ENCODE measurements around the gene YY1.

Gene YY1

DNA sequence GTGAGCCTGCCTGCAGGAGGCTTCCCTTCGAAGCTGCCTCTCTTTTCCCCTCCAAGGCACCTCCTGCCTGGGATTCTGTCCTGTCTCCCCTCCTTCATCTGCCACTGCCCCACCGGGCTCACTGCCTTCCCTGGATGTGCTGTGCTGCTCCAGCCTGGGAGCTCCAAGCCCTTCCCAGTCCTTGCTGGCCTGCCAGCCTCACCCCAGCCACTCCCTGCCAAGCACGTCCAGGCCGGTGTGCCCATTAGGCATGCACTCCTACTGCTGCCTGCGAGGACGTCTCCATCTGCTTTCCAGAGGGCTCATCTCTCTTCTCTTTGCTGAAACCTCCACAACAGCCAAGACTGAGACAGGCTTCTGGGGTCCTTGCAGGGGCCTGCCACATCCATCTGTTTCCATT, 75.8 kb downstream of the YY1 start:
- no peak overlapping the region for H3K4me3 ChIP-seq (ENCODE audit: low read depth, low read length)
- TF ChIP-seq CTCF (IDR thresholded peaks at IDR 0.05; ENCODE audit: low read depth, low read length, missing control alignments): no peak
- no peak for DNase-seq (ENCODE audit: low read depth)

DNA sequence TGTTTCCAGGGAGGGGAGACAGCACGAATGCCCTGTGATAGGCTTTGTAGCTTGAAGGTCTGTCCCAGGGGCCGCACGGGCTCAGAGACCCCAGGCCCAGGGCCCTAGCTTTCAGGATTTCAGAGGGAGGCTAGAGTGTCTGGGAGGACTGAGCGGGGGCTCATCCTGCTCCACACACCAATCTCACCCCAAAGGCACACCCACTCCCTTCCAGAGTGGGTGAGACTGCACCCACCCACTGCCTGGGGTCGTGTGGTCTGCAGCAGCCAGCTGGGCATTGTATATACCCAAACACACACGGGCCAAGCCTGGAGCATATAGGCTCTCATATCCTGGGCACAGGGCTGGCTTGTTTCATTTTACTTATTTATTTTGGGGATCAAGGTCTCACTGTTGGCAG, 78.4 kb downstream of the YY1 start:
- no peak for DNase-seq (ENCODE audit: low read depth)
- H3K4me3 ChIP-seq (ENCODE audit: low read depth, low read length): no peak overlapping the region
- no peak for TF ChIP-seq CTCF (IDR thresholded peaks at IDR 0.05; ENCODE audit: low read depth, low read length, missing control alignments)

DNA sequence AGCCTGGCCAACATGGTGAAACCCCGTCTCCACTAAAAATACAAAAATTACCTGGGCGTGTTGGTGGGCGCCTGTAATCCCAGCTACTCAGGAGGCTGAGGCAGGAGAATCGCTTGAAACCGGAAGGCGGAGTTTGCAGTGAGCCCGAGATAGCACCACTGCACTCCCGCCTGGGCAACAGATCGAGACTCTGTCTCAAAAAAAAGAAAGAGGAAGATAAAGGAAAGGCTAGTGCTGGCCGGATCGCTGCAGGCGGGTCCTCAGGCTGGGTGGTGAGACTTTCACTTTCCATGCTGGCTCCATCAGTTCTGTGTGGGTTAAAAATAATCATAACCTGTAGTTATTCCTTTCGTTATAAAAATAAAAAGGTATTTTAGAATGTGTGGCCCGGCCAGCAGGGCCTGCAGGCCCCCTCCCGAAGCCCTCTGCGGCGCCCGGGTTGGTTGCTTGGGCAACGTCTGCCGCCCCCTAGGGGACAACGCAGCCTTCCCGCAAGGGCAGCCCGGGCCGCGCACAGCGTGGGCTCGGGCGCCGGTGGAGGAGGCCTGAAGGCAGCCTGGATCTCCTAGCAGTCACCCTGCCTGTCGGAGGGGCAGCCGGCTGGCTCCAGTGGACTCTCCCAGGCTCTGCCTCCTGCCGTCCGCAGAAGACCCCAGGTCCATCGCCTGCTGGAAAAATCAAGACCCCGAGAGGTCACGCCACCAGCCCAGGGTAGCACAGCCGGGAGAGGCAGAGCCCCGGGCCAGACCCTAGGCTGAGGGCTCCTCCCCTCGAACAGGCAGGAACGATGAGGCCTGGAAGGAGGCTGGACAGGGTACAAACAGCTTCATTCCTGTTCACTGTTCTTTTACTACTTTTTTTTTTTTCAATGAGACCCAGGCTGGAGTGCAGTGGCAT, 79.2 kb downstream of the YY1 start:
- peak overlapping the region; percentile 27 for H3K4me3 ChIP-seq (ENCODE audit: low read depth, low read length)
- DNase-seq (ENCODE audit: low read depth): peak; percentile 30
- peak; percentile 83 for TF ChIP-seq CTCF (IDR thresholded peaks at IDR 0.05; ENCODE audit: low read depth, low read length, missing control alignments)

DNA sequence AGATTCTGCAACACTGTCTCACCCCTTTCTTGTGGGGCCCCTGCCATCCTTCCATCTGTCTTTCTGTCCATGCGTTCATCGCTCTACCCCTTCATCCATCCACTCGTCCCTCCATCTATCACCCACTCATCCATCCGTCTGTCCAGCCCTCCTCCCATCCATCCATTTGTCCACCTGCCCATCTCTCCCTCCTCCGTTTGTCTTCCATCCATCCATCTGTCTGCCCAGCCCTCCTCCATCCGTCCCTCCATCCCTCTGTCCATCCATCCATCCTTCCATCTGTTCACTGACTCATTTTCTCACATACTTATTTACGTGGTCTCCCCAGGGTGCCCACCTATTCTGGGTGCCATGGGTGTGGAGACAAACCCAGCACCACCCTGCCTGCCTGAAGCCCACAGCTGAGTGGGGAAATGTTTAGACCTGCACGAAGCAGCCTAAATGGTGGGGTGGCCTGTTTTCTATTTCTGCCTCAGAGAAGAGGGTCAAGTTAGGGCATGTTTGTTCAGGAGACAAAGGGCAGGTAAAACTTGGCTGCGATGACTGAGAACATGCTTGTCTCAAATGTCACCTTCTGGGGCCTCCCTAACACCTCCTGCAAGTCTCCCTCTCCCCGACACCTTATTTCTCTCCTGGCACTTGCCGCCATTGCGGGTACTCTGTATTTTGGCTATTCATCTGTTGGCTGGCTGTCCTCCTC, 81.4 kb downstream of the YY1 start:
- no peak for TF ChIP-seq CTCF (IDR thresholded peaks at IDR 0.05; ENCODE audit: low read depth, low read length, missing control alignments)
- DNase-seq (ENCODE audit: low read depth): no peak

DNA sequence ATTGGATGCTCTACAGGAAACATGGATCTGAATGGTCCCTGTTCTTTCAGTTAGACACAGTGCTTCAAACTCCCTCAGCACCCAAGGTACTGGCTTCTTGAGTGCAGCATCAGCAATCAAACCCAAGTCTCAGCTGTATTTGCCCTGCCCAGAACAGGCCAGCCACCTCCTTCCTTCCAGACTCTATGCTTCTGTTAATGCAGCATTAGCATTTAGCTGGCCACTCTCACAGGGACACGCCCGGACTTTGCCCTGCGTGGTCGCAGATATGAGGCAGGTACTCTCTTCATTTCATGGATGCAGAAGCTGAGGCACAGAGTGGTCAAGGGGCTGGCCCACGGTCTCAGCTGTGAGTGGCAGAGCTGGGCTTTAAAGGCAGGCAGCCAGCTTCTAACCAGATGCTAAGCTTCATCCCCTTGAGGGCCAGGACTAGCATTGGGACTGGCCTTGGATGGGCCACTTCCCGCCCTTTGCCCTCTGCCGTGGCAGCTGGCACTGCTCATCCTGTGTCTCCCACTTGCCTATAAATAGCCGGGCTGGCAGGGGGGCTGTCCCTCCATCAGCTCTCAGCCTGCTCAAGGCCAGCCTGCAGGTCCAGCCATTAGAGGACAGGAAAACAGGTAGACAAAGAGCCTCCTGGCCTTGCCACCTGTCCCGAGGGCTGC, 82.7 kb downstream of the YY1 start:
- H3K4me3 ChIP-seq (ENCODE audit: low read depth, low read length): no peak overlapping the region
- no peak for TF ChIP-seq CTCF (IDR thresholded peaks at IDR 0.05; ENCODE audit: low read depth, low read length, missing control alignments)
- DNase-seq (ENCODE audit: low read depth): no peak

More for the DNA sequence above, 81.4 kb downstream of the YY1 start:
- no peak overlapping the region for H3K4me3 ChIP-seq (ENCODE audit: low read depth, low read length)

DNA sequence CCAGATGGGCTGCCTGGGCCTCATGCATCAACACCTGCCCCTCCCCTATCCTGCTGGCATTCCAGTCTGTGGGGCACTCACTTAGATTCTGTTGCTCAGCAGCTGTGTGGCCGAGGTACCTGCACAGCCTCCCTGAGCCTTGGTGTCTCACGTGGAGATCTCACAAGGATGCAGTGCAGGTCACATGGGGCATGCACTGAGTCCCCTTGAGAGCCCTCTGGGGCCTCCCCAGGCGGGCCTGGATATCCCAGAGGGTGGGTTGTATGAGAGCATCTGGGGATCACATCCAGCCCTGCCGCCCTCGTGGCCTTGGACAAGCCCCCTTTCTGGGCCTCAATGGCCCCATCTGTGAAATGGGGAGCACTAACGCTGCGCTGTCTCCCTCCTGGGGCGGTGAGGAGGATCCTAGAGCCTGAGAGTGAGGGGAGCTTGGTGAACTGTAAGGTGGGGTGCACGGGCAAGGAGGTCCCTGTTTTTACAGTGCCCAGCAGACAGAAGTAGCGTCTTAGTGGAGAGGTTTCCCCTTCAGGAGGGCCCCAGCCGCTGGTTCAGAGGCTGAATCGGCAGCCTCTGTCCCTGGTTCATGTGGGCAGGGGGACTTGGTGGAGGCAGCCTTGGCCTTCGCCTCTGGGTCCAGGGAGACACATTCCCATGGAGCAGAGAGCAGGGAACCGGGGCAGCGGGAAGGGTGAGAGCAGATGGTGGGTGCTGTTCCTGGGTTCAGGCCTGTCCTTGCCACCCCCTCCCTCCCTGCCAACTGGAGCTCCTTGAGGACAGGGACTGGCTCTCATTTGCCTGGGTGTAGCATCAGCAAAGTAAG, 83.4 kb downstream of the YY1 start:
- TF ChIP-seq CTCF (IDR thresholded peaks at IDR 0.05; ENCODE audit: low read depth, low read length, missing control alignments): no peak
- no peak overlapping the region for H3K4me3 ChIP-seq (ENCODE audit: low read depth, low read length)
- DNase-seq (ENCODE audit: low read depth): no peak
